ENCODE data around the gene USP53. TPM values are rescaled to one million over a fixed set of nuclear protein-coding genes. Genes with fewer than 3 reads are reported as not detected.

The USP53 gene
- total RNA-seq, 2 donors from 2014 or later, result 11.3 to 12.6 TPM

GRCh38 chr4:119206178-119206577, 6.3 kb upstream of the USP53 start:
- Mint-ChIP-seq H3K4me1 (ENCODE audit: low read depth) (peaks cover 31% of the 10 kb centered on the region), H3K4me3 (no peak overlapping the region), H3K27ac (no peak overlapping the region), H3K9me3 (peaks cover 0 to 3% of the 10 kb centered on the region in 2 donors), H3K27me3 (ENCODE audit: low read depth) (peaks cover 15% of the 10 kb centered on the region), H3K36me3 (ENCODE audit: insufficient read depth in 2 of 2) (no peaks in the 10 kb centered on the region)
- DNase-seq (no peak), ATAC-seq (replicated peaks in 1 of 2) (no peak)

- Mint-ChIP-seq H3K4me3 (no peak overlapping the region), H3K4me1 (ENCODE audit: low read depth) (peaks cover 38% of the 10 kb centered on the region), H3K9me3 (no peaks in the 10 kb centered on the region), H3K27ac (no peak overlapping the region), H3K27me3 (ENCODE audit: low read depth) (peaks cover 9% of the 10 kb centered on the region), H3K36me3 (ENCODE audit: insufficient read depth in 2 of 2) (peaks cover 0 to under 1% of the 10 kb centered on the region in 2 donors)
- no peak for DNase-seq
- ATAC-seq (replicated peaks in 1 of 2), result no peak
Observed at GRCh38 chr4:119207051-119207450, 5.5 kb upstream of the USP53 start.

GRCh38 chr4:119209077-119209476, 3.4 kb upstream of the USP53 start:
- peak overlapping the region; percentile 95 for H3K27ac Mint-ChIP-seq
- H3K4me1 Mint-ChIP-seq (ENCODE audit: low read depth), result peaks cover 44% of the 10 kb centered on the region
- no peaks in the 10 kb centered on the region for H3K9me3 Mint-ChIP-seq
- peak; percentile 58 to 59 for ATAC-seq (replicated peaks in 1 of 2)
- peak; percentile 67 to 72 for DNase-seq
- no peaks in the 10 kb centered on the region for H3K27me3 Mint-ChIP-seq (ENCODE audit: low read depth)
- H3K4me3 Mint-ChIP-seq, result peak overlapping the region; percentile 48 to 78
- H3K36me3 Mint-ChIP-seq (ENCODE audit: insufficient read depth in 2 of 2), result peaks cover 0 to 3% of the 10 kb centered on the region in 2 donors

GRCh38 chr4:119209586-119209985, 2.9 kb upstream of the USP53 start:
- DNase-seq (no peak), ATAC-seq (replicated peaks in 1 of 2) (no peak)
- Mint-ChIP-seq H3K4me3 (peak overlapping the region; percentile 48 to 78), H3K9me3 (no peaks in the 10 kb centered on the region), H3K27ac (peak overlapping the region; percentile 95), H3K36me3 (ENCODE audit: insufficient read depth in 2 of 2) (peaks cover 0 to 3% of the 10 kb centered on the region in 2 donors), H3K4me1 (ENCODE audit: low read depth) (peaks cover 47% of the 10 kb centered on the region), H3K27me3 (ENCODE audit: low read depth) (no peaks in the 10 kb centered on the region)

GRCh38 chr4:119210775-119211174, 1.7 kb upstream of the USP53 start:
- DNase-seq, result no peak

GRCh38 chr4:119211867-119212233, 663 bp upstream of the USP53 start:
- Mint-ChIP-seq H3K27ac (peak overlapping the region; percentile 80), H3K4me1 (ENCODE audit: low read depth) (peaks cover 51% of the 10 kb centered on the region), H3K4me3 (peak overlapping the region; percentile 87 to 96), H3K27me3 (ENCODE audit: low read depth) (no peaks in the 10 kb centered on the region), H3K36me3 (ENCODE audit: insufficient read depth in 2 of 2) (peaks cover 0 to 3% of the 10 kb centered on the region in 2 donors), H3K9me3 (no peaks in the 10 kb centered on the region)
- DNase-seq, result no peak
- ATAC-seq (replicated peaks in 1 of 2), result peak in 1 of 2 donors; percentile 0

More at GRCh38 chr4:119210775-119211174, 1.7 kb upstream of the USP53 start:
- H3K9me3 Mint-ChIP-seq, result no peaks in the 10 kb centered on the region
- peaks cover 51% of the 10 kb centered on the region for H3K4me1 Mint-ChIP-seq (ENCODE audit: low read depth)
- H3K36me3 Mint-ChIP-seq (ENCODE audit: insufficient read depth in 2 of 2), result peaks cover 0 to 3% of the 10 kb centered on the region in 2 donors
- ATAC-seq (replicated peaks in 1 of 2), result no peak
- peak overlapping the region; percentile 80 for H3K27ac Mint-ChIP-seq
- no peaks in the 10 kb centered on the region for H3K27me3 Mint-ChIP-seq (ENCODE audit: low read depth)
- H3K4me3 Mint-ChIP-seq, result peak overlapping the region; percentile 87 to 96

GRCh38 chr4:119212964-119213606, 572 bp downstream of the USP53 start:
- H3K27ac Mint-ChIP-seq, result peak overlapping the region; percentile 93
- peak; percentile 75 to 77 for DNase-seq
- H3K4me1 Mint-ChIP-seq (ENCODE audit: low read depth), result peaks cover 53% of the 10 kb centered on the region
- ATAC-seq (replicated peaks in 1 of 2), result peak; percentile 53 to 59
- H3K27me3 Mint-ChIP-seq (ENCODE audit: low read depth), result no peaks in the 10 kb centered on the region
- peak overlapping the region; percentile 87 to 96 for H3K4me3 Mint-ChIP-seq
- no peaks in the 10 kb centered on the region for H3K9me3 Mint-ChIP-seq
- H3K36me3 Mint-ChIP-seq (ENCODE audit: insufficient read depth in 2 of 2), result peaks cover 7 to 10% of the 10 kb centered on the region in 2 donors

- no peak for ATAC-seq (replicated peaks in 1 of 2)
- no peak overlapping the region for H3K4me3 Mint-ChIP-seq
- peaks cover 0 to 5% of the 10 kb centered on the region in 2 donors for H3K9me3 Mint-ChIP-seq
- no peak for DNase-seq
- H3K4me1 Mint-ChIP-seq (ENCODE audit: low read depth), result peaks cover 24% of the 10 kb centered on the region
- no peaks in the 10 kb centered on the region for H3K27me3 Mint-ChIP-seq (ENCODE audit: low read depth)
- no peak overlapping the region for H3K27ac Mint-ChIP-seq
- H3K36me3 Mint-ChIP-seq (ENCODE audit: insufficient read depth in 2 of 2), result peaks cover 13 to 17% of the 10 kb centered on the region in 2 donors
Observed at GRCh38 chr4:119218093-119218492, 5.6 kb downstream of the USP53 start.

- H3K27me3 Mint-ChIP-seq (ENCODE audit: low read depth), result no peaks in the 10 kb centered on the region
- peaks cover 14% of the 10 kb centered on the region for H3K4me1 Mint-ChIP-seq (ENCODE audit: low read depth)
- peaks cover 0 to 8% of the 10 kb centered on the region in 2 donors for H3K9me3 Mint-ChIP-seq
- peaks cover 15 to 22% of the 10 kb centered on the region in 2 donors for H3K36me3 Mint-ChIP-seq (ENCODE audit: insufficient read depth in 2 of 2)
- H3K27ac Mint-ChIP-seq, result no peak overlapping the region
- DNase-seq (no peak), ATAC-seq (replicated peaks in 1 of 2) (no peak)
- no peak overlapping the region for H3K4me3 Mint-ChIP-seq
Observed at GRCh38 chr4:119221412-119221811, 8.9 kb downstream of the USP53 start.

- no peaks in the 10 kb centered on the region for H3K27me3 Mint-ChIP-seq (ENCODE audit: low read depth)
- peaks cover 20% of the 10 kb centered on the region for H3K4me1 Mint-ChIP-seq (ENCODE audit: low read depth)
- no peak for DNase-seq
- peaks cover 3 to 7% of the 10 kb centered on the region in 2 donors for H3K36me3 Mint-ChIP-seq (ENCODE audit: insufficient read depth in 2 of 2)
- H3K4me3 Mint-ChIP-seq, result no peak overlapping the region
- H3K9me3 Mint-ChIP-seq, result peaks cover 0 to 3% of the 10 kb centered on the region in 2 donors
- peak in 1 of 2 donors; percentile 19 for ATAC-seq (replicated peaks in 1 of 2)
- H3K27ac Mint-ChIP-seq, result peak overlapping the region; percentile 47
Observed at GRCh38 chr4:119227690-119228089, 15.2 kb downstream of the USP53 start.

- Mint-ChIP-seq H3K27ac (peak overlapping the region; percentile 47), H3K27me3 (ENCODE audit: low read depth) (no peaks in the 10 kb centered on the region), H3K36me3 (ENCODE audit: insufficient read depth in 2 of 2) (peaks cover 1 to 9% of the 10 kb centered on the region in 2 donors), H3K4me1 (ENCODE audit: low read depth) (peaks cover 27% of the 10 kb centered on the region), H3K9me3 (peaks cover 0 to 3% of the 10 kb centered on the region in 2 donors), H3K4me3 (peak overlapping the region in 1 of 2 donors; percentile 32)
- DNase-seq, result no peak
- ATAC-seq (replicated peaks in 1 of 2), result peak; percentile 51 to 57
Observed at GRCh38 chr4:119228406-119228805, 15.9 kb downstream of the USP53 start.

- Mint-ChIP-seq H3K4me3 (no peak overlapping the region), H3K9me3 (no peaks in the 10 kb centered on the region), H3K36me3 (ENCODE audit: insufficient read depth in 2 of 2) (peaks cover 1 to 5% of the 10 kb centered on the region in 2 donors), H3K27ac (no peak overlapping the region), H3K4me1 (ENCODE audit: low read depth) (peaks cover 38% of the 10 kb centered on the region), H3K27me3 (ENCODE audit: low read depth) (no peaks in the 10 kb centered on the region)
- ATAC-seq (replicated peaks in 1 of 2), result no peak
- no peak for DNase-seq
Observed at GRCh38 chr4:119229908-119230687, 17.6 kb downstream of the USP53 start.

GRCh38 chr4:119231491-119231890, 19.0 kb downstream of the USP53 start:
- Mint-ChIP-seq H3K36me3 (ENCODE audit: insufficient read depth in 2 of 2) (peaks cover 2 to 8% of the 10 kb centered on the region in 2 donors), H3K27me3 (ENCODE audit: low read depth) (no peaks in the 10 kb centered on the region), H3K27ac (no peak overlapping the region), H3K4me1 (ENCODE audit: low read depth) (peaks cover 52% of the 10 kb centered on the region), H3K9me3 (no peaks in the 10 kb centered on the region), H3K4me3 (no peak overlapping the region)
- ATAC-seq (replicated peaks in 1 of 2) (no peak), DNase-seq (no peak)
